ENCODE results near the gene CNR2. TPM values are rescaled to one million over a fixed set of nuclear protein-coding genes. Genes with fewer than 3 reads are reported as not detected.
A peak's percentile ranks its signal among the peaks of the same experiment; 100 is the strongest.

The CNR2 gene
- total RNA-seq, 1 experiment from 2014 or later: not detected

DNA sequence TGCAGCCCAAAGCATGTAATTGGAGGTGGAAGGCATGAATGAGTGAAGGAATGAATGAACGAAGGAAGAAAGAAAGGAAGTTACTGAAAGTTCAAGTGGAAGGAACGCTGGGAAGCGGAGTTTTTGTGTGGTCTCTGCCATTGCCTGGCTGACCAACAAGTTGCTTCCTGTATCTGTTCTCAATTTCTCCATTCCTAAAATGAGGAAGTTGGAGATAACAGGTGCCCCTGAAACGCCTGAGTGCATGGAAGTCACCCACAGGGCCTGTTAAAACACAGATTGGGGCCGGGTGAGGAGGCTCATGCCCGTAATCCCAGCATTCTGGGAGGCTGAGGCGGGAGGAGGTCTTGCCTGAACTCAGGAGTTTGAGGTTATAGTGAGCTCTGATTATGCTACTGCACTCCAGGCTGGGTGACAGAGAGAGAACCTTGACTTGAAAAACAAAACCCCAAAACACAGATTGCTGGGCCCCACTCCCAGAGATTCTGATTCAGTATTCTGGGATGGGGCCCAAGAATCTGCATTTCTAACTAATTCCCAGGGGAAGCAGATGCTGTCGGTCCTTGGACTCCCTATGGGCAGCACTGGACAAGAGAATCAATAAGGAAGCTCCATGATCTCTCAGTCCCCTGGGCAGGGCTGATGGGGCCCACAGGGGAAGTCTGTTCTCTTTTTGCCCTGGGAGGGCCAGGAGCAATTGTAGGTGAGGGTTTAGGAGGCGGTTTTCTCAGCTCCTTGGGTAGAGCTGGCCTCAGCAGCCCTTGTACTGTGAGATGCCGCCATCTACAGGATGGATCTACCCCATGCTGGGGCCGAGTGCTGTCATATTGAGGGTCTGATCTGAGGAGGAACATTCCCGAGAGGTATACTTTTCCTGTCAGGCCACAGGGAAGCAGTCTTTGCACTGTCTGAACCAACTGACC is 3.3 kb upstream of the CNR2 start:
- Histone ChIP-seq H3K27me3 (replicated peaks; ENCODE audit: insufficient read depth, low read depth, low read length, poor library complexity) (no peaks in the 10 kb centered on the region), H3K4me1 (ENCODE audit: insufficient read depth, low read length, poor library complexity, severe bottlenecking) (no peaks in the 10 kb centered on the region), H3K4me3 (ENCODE audit: low read depth, low read length, poor library complexity, severe bottlenecking) (no peak overlapping the region), H3K36me3 (ENCODE audit: insufficient read depth, low read length, poor library complexity, severe bottlenecking) (no peaks in the 10 kb centered on the region), H3K27ac (ENCODE audit: low read depth, low read length, poor library complexity, severe bottlenecking) (no peak overlapping the region), H3K9me3 (ENCODE audit: low read depth, low read length, poor library complexity, severe bottlenecking) (no peaks in the 10 kb centered on the region)
- peak; percentile 86 for DNase-seq (ENCODE audit: low spot score)
- ChIA-PET CTCF (interaction anchor here (0.5 to 2.4 kb wide), 9 partner anchors 10 to 432 kb away, joined by 3 to 29 read pairs (median 6); partner anchors contain the start of genes FUCA1 and PITHD1), POLR2A (ENCODE audit: low non-redundant PET) (interaction anchor here (0.5 kb wide), 1 partner anchor 103 kb away, joined by 3 read pairs; no protein-coding TSS in a partner anchor)
- TF ChIP-seq EZH2 (IDR thresholded peaks at IDR 0.05; ENCODE audit: borderline replicate concordance, low read depth, low read length, poor library complexity, severe bottlenecking) (no peak), CTCF (conservative IDR thresholded peaks at IDR 0.05; ENCODE audit: low read depth, low read length) (peak; percentile 75)
- no TSS peak for BruUV-seq (replicated peaks)
- intact Hi-C loops (cut with micrococcal nuclease; ENCODE audit: unreplicated experiment): loop anchor here (2.0 to 5.0 kb wide), 2 partner anchors 109 to 144 kb away; no protein-coding TSS in a partner anchor

GRCh38 chr1:23915466-23915865 is 2.3 kb upstream of the CNR2 start:
- ChIA-PET CTCF (interaction anchor here (0.6 to 2.4 kb wide), 2 partner anchors 56 to 105 kb away, joined by 3 to 20 read pairs; no protein-coding TSS in a partner anchor), POLR2A (ENCODE audit: low non-redundant PET) (no interaction called here)
- Histone ChIP-seq H3K4me3 (ENCODE audit: low read depth, low read length, poor library complexity, severe bottlenecking) (no peak overlapping the region), H3K36me3 (ENCODE audit: insufficient read depth, low read length, poor library complexity, severe bottlenecking) (no peaks in the 10 kb centered on the region), H3K27me3 (replicated peaks; ENCODE audit: insufficient read depth, low read depth, low read length, poor library complexity) (no peaks in the 10 kb centered on the region), H3K9me3 (ENCODE audit: low read depth, low read length, poor library complexity, severe bottlenecking) (no peaks in the 10 kb centered on the region), H3K4me1 (ENCODE audit: insufficient read depth, low read length, poor library complexity, severe bottlenecking) (no peaks in the 10 kb centered on the region), H3K27ac (ENCODE audit: low read depth, low read length, poor library complexity, severe bottlenecking) (no peak overlapping the region)
- no peak for DNase-seq (ENCODE audit: low spot score)
- intact Hi-C loops (cut with micrococcal nuclease; ENCODE audit: unreplicated experiment): loop anchor here (5.0 kb wide), 1 partner anchor 108 kb away; no protein-coding TSS in a partner anchor
- TF ChIP-seq CTCF (conservative IDR thresholded peaks at IDR 0.05; ENCODE audit: low read depth, low read length): no peak
- TF ChIP-seq EZH2 (IDR thresholded peaks at IDR 0.05; ENCODE audit: borderline replicate concordance, low read depth, low read length, poor library complexity, severe bottlenecking): no peak
- BruUV-seq (replicated peaks): no TSS peak

DNA sequence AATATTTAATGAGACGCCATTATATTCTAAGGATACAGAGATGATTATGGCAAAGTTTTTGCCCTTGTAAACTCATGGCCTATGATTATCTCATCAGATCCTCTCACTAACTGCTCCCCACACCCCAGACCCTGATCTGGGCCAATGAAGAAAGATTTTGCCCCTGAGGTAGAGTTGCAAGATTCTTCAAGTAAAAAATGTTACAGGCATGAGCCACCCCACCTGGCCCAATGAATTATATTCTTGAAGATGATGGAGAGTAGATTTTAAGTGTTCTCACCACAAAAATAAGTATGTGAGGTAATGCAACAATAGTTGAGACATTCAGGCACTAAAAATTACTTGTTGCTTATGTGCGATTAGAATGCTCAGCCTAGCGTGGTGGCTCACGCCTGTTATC is 1.8 kb upstream of the CNR2 start:
- CTCF ChIA-PET: no interaction called here
- Histone ChIP-seq H3K9me3 (ENCODE audit: low read depth, low read length, poor library complexity, severe bottlenecking) (no peaks in the 10 kb centered on the region), H3K36me3 (ENCODE audit: insufficient read depth, low read length, poor library complexity, severe bottlenecking) (no peaks in the 10 kb centered on the region), H3K4me1 (ENCODE audit: insufficient read depth, low read length, poor library complexity, severe bottlenecking) (no peaks in the 10 kb centered on the region), H3K27ac (ENCODE audit: low read depth, low read length, poor library complexity, severe bottlenecking) (no peak overlapping the region), H3K27me3 (replicated peaks; ENCODE audit: insufficient read depth, low read depth, low read length, poor library complexity) (no peaks in the 10 kb centered on the region), H3K4me3 (ENCODE audit: low read depth, low read length, poor library complexity, severe bottlenecking) (no peak overlapping the region)
- POLR2A ChIA-PET (ENCODE audit: low non-redundant PET): no interaction called here
- intact Hi-C loops (cut with micrococcal nuclease; ENCODE audit: unreplicated experiment): loop anchor here (5.0 kb wide), 1 partner anchor 108 kb away; no protein-coding TSS in a partner anchor
- BruUV-seq (replicated peaks): no TSS peak
- TF ChIP-seq EZH2 (IDR thresholded peaks at IDR 0.05; ENCODE audit: borderline replicate concordance, low read depth, low read length, poor library complexity, severe bottlenecking): no peak
- no peak for TF ChIP-seq CTCF (conservative IDR thresholded peaks at IDR 0.05; ENCODE audit: low read depth, low read length)
- DNase-seq (ENCODE audit: low spot score): no peak

Data from A673 (cell line).